Breast epithelium (tissue), 3 donors: ENCODE results near the gene STOM.

Experiments
- CTCF ChIP-seq, 3 donors: fragments of 450-650 bp; IDR thresholded peaks; one replicate each; pipeline ENCODE4 v1.5.1; 2016 to 2017; ENCODE audit warnings: antibody characterized with exemption in 3 of 3, mild to moderate bottlenecking in 3 of 3, moderate library complexity in 3 of 3
- POLR2AphosphoS5 ChIP-seq, 3 donors: sonication (generic); formaldehyde crosslinking; IDR thresholded peaks; one replicate each; pipeline ENCODE4 v1.6.1; 2017; ENCODE audit warnings: antibody characterized with exemption in 3 of 3

- TF ChIP-seq CTCF (IDR thresholded peaks at IDR 0.05) = no peak
- no peak for TF ChIP-seq POLR2AphosphoS5 (IDR thresholded peaks at IDR 0.05)
Observed at GRCh38 chr9:121368138-121368522, 1.9 kb downstream of the STOM start.
